HG02840 (cell line): ENCODE measurements around the gene MAEA.

Experiments used
- ATAC-seq: cut with Tn5 transposase; IDR thresholded peaks from one replicate; pipeline ENCODE4 v1.9.1; 2021; ENCODE audit warnings: mild to moderate bottlenecking, moderate library complexity, moderate number of reproducible peaks; ENCODE audit not compliant: unreplicated experiment, low FRiP score

Gene MAEA

DNA sequence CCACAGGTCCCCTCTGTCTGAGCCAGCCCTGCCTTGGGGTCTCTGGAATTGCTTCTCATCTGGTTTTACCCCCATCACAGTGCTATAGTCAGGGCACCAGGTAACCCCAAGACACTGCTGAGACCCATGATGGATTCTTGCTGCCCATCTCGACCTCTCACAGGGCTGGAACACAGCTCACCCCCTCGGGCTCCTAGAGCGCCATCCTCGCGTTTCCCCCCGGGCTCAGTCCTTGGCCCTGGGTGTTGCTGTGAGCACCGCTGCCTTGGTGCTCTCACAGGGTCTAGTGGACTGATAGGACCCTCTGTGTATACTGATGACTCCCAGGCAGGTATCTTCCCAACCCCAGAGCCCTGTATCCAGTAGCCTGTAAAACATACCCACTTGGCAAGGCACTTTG, 8.8 kb downstream of the MAEA start:
- ATAC-seq: no peak

DNA sequence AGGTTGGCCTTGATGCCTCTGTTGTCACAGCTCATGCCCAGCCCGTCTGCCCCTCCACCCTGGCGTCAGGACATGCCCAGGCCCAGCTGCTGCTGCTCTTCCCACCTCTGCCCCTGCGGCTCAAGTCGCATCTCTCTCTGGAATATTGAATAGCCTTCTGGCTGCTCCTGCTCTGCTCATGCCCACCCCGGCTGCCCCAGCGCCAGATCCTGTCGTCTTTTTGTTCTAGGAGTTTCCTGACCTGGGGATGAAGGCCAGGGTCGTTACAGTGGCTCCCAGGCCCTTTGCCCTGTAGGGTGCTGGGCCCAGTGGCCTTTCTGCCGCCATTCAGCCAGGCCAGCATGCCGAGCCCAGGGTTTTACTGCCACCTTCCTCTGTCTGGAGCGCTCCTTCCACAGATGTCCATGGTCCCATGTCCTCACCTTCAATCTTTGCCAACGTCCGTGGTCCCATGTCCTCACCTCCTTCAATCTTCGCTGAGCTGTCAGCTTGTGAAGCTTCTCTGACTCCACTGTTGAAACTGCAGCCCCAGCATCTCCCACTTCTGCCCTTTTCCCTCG, 9.7 kb downstream of the MAEA start:
- no peak for ATAC-seq

DNA sequence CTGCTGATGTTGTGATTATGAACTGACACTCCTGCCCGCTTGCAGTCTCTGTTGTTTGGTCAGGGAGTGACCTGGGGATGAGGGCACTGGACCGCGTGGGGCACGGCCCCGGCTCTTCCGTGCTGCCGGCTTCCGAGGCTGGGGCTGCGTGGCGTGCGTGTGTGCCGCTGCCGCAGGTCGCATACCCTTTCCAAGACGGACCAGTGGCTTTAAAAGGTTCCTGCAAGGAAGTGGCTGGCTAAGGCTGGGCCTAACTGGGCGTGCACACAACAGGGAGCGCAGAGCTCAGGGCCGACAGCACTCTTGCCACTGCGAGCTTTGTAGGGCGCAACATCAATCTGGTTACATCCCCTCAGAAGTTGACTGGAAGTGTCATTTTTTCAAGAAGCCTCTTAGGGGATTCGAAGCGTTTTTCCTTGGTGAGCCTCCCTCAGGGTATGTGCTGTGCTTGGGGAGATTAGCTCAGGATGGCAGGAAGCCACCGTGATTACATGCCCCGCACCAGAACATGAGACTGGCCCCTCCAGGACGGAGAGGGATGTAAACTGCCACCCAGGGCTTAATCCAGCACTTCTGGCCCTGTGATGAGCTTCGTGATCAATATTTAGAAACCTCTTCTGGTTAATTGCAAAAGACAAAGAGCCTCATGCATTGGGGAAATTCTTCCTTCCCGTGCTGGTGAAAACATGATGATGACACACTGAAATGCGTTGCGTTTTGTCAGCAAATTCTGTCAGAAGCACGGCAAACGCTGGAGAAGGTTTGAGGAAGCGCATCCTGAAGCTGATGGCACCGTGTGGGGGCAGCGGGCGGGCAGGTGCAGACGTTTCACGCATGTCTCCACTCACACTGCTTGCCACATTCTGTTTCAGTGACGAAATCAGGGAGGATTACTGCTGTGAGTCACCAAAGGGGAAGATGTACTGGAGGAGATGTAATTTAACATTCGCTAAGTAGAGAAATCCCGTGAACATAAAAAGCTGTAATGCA, 11.1 kb downstream of the MAEA start:
- ATAC-seq: no peak

DNA sequence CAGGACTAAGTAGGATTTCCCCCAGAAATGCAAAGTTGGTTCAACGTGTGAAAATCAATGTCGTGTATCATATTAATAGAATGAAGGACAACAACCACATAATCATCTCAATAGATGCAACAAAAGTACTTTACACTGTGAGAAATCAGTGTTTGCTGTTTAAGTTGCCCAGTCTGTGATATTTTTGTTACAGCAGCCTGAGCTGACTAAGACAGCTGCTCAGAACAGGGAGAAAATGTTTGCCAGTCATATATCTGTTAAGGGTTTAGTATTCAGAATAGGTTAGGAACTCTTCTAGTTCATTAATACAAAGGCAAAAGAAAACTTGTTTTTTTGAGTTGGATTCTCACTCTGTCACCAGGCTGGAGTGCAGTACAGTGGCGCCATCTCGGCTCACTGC, 12.5 kb downstream of the MAEA start:
- ATAC-seq: no peak

DNA sequence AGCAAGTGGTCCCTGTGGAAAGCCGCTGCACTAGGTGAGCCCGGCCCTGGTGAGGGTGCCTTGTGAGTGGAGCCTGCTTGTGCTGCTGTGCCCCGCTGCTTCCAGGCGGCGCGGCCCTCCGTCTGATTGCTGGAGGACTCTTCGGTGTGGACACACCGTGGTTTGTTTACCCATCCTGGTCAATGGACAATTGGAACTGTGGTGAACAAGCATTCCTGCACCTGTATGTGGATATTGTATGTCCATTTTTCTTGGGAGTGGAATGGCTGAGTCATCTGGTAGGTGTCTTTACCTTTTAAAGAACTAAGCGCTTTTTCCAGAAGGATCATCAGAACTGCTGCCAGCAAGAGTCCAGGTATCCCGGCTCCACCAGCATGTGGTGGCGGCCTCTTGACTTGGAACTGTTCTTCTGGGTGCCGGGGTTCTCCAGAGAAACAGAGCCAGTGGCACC, 15.6 kb downstream of the MAEA start:
- ATAC-seq: no peak

DNA sequence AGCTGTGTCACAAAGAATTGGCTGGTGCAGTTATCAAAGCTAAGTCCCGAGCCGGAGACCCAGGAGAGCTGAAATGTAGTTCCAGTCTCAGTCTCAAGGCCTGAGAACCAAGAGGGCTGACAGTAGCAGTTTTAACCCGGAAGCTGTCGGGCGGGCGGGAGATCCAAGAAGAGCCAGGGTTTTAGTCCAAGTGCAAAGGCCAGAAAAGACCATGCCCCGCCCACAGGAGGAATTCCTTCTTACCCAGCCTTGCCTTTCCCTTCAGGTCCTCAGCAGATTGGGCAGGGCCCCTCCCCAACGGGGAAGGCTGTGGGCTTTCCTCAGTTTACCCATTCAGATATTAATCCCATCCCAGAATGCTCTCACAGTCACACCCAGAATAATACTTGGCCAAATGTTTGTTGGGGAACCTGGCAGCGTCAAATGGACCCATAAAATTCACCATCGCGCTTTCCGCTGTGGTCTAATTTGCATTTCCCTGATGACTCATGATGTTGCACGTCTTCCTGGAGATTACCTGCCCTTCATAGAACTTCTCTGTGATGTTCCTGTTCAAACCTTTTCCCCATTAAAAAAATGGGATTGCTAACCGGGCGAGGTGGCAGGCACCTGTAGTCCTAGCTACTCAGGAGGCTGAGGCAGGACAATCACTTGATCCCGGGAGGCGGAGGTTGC, 16.2 kb downstream of the MAEA start:
- ATAC-seq: no peak

DNA sequence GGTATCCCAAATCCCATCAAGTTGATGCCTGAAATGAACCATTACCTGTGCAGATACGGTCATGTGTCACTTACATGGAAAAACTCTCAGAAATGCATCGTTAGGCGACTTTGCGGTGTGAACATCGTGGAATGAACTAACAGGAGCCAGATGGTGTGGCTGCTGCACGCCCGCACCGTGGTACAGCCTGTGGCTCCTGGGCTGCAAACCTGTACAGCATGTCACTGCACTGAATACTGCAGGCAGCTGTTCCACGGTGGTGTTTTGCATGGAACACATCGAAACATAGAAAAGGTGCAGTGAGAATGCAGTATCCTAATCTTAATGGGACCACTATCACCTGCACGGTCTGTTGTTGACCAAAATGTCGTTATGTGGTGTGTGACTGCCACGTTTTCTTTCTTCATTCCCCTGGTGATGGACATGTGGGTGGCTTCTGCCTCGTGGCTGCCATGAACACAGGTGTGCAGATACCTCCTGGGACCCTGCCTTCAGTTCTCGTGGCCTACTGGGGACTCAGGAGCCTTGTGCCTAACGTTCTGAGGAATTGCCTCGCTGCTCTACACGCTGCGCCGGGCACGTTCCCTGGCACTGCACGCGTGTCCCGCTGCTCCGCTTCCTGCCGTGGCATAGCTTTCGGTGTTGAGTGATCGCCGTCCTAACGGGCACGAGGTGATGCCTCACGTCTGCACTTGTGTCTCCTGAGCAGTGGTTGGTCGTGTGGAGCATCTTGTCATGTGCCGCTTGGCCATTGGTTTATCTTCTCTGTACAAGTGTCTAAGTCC, 18.5 kb downstream of the MAEA start:
- no peak for ATAC-seq

DNA sequence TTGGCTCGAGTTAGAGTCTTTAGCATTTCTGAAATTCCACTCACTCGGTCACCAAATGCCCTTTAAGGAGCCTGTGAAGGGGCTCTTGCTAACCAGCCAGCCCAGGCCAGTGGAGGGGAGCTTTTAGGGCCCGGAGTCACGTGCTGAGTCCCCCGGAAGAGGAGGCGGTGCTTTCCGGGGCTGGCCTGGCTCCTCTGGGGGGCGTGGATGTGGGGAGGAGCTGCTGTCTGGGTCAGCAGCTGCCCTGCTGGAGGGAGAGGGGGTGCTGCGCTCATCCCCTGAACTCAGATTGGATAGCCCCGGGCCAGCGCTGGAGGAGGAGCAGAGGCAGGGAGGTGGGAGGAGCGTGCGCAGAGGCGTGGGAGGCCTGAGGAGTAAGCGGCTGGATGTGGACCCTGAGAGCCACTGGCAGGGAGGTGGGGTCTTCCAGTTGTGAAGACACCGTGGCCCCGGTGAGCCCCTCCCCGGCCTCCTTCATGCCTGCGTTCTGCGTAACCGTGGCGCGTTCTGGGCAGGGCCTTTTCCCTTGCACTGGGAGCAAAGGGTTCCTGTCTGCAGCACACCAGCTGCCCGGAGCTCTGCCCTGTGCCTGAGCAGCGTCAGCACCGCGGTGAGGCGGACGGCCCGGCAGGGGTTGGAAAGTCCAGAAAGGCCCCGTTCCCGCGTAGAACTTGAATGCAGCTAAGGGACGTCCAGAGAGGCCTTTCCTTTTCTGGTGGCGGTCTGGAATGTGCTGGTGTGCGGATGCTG, 19.7 kb downstream of the MAEA start:
- ATAC-seq: no peak

DNA sequence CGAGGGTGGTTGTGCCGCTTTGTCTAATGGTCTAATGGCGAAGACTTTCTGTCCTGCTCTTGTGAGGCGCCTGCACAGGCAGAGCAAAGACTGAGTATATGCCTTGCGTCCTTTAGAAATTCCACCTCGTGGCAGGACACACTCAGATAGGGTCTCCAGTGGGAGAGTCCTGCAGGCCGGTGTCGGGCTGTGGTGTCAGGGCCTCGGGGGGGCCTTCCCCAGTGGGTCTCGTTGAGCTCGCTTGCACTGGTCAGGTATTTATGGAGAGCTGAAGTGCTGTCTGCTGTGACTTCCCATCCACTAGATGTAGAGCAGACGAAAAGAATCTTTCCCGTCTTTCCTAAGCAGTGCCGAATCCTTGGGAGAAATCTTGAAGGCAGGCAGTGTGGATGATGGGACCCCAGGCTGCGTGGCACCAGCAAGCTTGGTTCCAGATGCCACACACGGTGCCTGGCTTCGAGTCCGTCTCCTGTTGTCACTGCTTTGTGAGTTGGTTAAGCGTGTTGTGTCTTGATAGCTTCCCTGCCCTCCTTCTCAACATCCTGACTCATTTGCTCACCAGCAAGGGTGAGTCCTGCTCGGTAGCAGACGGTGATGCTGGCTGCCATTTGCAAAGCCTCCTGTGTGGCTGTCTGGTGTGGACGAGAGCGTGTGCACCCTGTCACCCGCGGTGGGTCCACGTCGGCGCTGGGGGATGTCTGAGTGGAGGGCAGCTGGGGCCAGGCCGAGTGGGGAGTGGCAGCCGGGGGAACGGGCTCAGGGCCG, 20.5 kb downstream of the MAEA start:
- ATAC-seq: no peak

DNA sequence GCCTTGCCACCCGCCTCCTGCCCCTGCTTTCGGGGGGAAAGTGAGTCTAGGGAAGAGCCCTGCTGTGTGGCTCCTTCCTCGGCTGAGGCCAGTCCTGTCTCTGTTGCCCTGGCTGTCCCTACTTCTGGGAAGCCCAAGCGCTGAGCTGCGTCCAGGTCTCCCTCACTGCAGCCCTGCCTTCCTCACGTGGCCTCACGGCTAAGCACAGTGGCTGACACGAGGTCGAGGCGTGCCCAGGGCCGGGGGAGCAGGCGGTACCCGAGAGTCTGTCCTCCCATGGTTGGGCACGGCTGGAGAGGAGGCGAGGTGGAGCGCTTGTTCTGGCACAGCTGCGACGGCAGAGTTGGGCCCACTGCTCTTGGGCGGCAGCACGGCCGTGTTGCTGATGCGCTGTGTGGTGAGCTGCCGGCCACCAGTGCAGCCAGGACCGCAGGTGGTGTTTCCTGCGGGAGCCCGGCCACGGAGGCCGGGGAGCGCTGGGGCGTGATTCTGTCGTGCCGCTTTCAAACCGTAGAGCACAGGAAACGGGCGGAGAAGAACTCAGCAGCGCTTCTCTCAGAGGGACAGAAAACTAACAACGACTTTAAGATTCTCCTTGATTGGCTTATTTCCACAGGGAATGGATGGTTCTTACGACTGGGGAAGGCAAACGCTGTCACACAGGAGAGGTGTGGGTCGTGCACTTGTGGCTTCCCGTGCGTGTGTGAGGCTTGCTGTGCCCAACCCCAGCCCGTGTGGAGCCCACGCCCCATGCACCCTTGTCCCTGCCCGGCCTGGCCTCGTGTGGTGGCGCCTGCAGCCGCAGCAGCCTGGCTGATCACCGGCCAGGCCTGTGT, 21.3 kb downstream of the MAEA start:
- no peak for ATAC-seq

DNA sequence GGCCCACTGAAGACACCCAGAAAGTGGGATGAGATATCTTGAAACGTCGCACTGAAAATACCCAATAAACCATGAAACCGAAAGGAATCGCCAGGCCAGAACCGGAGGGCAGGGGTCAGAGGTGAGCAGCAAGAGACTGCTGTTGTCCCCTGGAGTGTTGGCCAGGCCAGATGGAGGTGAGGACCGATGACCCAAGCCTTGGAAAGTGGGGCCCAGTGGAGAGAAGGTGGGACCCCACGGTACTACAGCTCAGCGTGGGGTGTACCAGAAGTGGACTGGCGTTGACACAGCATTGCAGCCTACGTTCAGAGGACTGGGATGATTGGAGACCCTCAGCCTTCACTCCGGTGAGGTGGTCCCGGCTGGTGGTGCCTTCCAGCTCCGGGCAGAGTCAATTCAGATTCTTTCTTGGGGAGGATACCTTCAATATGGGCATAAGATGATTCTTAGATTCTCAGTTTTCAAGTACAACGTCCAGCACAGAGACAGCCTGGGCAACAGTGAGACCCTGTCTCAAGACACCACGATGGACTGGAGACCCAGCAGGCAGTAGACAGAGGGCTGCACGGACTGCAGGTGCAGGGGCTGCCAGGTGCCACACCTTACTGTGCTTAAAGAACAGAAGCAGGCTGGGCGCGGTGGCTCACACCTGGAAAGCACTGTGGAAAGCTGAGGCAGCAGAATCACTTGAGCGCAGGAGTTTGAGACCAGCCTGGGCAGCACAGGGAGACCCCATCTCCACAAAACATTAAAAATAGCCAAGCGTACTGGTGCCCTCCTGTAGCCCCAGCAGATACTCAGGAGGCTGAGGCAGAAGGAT, 23.3 kb downstream of the MAEA start:
- no peak for ATAC-seq

DNA sequence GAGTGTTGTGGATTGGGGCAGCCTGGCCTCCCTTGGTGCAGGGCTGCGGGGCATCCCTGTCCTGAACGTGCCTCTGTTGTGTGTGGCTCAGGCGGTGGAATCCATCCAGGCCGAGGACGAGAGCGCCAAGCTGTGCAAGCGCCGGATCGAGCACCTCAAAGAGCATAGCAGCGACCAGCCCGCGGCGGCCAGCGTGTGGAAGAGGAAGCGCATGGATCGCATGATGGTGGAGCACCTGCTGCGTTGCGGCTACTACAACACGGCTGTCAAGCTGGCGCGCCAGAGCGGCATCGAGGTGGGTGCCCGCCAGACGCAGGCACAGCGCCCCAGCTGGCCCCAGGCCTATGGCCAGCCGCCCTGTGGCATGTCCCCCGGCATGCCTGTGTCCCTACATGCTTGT, 25.6 kb downstream of the MAEA start:
- ATAC-seq: no peak

DNA sequence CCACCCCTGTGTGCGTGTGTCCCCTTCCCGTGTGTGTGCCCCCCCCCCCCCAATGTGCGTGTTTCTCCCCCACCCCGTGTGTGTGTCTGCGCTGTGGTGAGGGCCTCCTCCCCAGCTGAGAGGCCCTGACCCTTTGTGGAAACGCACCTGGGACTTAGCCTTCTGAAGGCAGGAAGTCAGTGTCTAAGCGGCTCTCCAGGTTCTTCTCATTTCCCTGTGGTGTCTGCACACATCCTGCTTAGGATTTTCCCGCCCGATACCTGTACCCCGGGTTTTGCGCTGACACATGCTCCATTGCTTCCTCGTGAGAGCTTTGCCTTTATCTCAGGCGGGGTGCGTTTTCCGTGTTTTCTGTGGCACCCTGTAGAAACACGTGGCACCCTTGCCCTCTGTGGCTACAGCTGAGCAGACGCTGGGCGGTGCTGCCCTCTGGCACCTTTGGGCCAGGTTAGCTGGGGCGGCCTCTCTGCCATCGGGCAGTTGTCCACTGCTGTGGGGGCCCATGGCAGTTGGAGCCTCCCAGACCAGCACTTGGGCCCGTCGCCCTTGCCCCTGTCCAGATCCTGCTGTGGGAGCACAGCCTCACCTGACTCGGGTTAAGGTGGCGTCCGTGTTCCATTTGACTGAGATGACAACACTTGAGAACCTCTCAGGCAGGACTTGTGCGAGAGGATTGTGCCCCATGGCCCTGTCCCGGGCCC, 26.3 kb downstream of the MAEA start:
- ATAC-seq: no peak

DNA sequence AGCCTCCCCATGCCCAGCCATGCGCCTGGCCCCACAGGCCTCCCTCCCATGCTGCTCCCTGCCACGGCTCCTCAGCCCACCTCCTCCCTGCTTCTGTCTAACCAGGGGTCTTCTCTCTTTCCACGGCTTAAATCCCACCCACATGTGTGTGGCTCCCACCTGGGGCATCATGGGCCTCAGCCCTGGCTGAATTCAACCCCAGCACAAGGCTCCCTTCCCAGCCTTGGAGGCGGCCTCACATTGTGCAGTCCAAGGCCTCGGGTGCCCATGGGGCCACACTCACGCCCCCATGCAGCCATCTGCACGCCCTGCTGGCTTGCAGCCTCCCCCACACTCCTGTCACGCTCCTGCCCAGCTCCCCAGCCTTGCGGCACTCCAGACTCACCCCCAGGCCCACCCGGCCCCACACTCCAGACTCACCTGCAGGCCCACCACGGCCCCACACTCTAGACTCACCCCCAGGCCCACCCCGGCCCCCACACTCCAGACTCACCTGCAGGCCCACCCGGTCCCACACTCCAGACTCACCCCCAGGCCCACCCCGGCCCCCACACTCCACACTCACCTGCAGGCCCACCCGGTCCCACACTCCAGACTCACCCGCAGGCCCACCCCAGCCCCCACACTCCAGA, 27.0 kb downstream of the MAEA start:
- ATAC-seq: no peak

DNA sequence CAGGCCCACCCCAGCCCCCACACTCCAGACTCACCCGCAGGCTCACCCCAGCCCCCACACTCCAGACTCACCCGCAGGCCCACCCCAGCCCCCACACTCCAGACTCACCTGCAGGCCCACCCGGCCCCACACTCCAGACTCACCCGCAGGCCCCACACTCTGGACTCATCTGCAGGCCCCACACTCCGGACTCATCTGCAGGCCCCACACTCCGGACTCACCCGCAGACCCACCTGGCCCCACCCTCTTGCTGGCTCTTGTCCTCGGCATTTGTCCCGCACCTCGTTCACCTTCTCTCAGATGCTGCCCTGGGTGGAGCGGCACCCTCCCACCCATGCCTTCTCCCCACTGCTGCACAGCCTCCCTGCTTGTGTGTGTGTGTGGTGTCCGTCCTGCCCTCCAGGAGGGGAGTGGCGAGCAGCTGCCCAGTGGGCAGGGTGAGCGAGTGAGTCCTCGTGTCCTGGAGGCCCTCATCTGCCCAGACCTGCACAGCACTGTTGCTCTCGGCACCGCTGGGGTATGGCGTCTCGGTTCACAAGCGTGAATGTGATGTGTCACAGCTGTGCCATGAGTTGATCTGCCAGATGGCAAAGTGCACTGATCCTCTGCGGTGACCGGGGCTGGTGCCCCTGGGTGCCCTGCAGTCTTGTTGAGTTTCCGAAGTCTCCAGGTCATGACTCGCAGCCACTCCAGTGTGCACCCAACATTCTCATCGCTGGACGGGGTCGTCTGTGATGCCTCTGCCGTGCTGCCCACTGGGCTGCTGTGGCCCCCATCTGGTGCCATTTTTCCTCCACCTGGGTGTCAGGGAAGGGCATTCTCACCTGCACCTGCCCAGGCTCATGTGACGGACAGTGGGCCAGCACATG, 27.7 kb downstream of the MAEA start:
- no peak for ATAC-seq

DNA sequence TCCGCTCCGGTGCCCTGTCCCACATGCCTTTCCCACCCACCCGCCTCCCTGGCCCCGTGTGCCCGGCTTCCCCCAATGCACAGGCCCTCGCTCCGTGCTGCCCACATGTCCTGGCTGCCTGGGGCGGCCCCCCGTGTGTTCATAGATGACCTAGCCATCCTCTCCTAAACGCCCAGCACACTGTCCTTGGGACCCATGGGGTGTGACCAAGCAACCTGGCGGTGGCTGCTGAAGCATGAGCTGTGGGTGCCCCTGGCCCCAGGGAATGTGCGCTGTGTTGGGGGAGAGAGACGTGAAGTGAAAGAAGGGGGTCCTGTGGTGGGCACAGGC, 28.3 kb downstream of the MAEA start:
- ATAC-seq: no peak
